Colon (tissue), 2 donors: ENCODE results near the gene GPR146.
"Not testable (repeated sequence)": the region's sequence is repeated elsewhere in the genome, so short reads cannot be mapped to it uniquely, and the experiment has no call there.

Experiments
- FAIRE-seq: peaks from 2 replicates; lab custom pipeline; 2012; peaks lifted over from hg19 to GRCh38; lab: Jason Lieb, UNC
- donor health status: control.
- donor health status: control.

Gene GPR146

DNA sequence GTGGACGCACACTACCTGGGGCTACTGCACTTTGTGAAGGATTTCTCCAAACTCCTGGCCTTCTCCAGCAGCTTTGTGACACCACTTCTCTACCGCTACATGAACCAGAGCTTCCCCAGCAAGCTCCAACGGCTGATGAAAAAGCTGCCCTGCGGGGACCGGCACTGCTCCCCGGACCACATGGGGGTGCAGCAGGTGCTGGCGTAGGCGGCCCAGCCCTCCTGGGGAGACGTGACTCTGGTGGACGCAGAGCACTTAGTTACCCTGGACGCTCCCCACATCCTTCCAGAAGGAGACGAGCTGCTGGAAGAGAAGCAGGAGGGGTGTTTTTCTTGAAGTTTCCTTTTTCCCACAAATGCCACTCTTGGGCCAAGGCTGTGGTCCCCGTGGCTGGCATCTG lies 14.0 kb downstream of the GPR146 start:
- FAIRE-seq = no peak

DNA sequence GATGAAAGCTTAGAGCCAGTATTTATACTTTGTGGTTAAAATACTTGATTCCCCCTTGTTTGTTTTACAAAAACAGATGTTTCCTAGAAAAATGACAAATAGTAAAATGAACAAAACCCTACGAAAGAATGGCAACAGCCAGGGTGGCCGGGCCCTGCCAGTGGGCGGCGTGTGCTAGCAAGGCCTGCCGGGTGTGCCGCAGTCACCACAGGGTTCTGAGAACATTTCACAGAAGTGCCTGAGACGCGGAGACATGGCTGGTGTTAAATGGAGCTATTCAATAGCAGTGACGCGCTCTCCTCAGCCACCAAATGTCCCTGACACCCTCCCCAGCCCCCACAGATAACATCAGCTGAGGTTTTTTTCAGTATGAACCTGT lies 14.5 kb downstream of the GPR146 start:
- no peak for FAIRE-seq

DNA sequence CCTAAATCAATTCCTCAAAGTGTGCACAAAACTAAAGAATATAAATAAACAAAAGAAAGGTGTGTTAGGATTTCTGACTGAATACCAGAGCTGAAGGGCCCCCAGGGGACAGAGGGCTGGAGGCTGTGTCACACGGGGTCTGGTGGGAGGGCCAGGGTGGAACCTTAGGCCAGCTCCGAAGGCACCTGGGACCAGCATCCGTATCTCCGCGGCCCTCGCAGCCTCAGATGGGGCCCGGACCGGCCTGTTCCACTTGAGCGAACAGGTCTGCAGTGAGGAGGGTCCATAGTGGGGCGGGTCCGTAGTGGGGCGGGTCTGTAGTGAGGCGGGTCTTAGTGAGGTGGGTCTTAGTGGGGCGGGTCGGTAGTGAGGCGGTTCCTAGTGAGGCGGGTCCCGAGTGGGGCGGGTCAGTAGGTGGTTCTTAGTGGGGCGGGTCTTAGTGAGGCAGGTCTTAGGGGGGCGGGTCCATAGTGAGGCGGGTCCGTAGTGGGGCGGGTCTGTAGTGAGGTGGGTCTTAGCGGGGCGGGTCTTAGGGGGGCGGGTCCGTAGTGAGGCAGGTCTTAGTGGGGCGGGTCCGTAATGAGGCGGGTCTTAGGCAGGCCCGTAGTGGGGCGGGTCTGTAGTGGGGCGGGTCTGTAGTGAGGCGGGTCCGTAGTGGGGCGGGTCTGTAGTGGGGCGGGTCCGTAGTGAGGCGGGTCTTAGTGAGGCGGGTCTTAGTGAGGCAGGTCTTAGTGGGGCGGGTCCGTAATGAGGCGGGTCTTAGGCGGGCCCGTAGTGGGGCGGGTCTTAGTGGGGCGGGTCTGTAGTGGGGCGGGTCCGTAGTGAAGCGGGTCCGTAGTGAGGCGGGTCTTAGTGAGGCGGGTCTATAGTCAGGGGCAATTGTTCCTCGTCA lies 15.1 kb downstream of the GPR146 start:
- FAIRE-seq = no peak

DNA sequence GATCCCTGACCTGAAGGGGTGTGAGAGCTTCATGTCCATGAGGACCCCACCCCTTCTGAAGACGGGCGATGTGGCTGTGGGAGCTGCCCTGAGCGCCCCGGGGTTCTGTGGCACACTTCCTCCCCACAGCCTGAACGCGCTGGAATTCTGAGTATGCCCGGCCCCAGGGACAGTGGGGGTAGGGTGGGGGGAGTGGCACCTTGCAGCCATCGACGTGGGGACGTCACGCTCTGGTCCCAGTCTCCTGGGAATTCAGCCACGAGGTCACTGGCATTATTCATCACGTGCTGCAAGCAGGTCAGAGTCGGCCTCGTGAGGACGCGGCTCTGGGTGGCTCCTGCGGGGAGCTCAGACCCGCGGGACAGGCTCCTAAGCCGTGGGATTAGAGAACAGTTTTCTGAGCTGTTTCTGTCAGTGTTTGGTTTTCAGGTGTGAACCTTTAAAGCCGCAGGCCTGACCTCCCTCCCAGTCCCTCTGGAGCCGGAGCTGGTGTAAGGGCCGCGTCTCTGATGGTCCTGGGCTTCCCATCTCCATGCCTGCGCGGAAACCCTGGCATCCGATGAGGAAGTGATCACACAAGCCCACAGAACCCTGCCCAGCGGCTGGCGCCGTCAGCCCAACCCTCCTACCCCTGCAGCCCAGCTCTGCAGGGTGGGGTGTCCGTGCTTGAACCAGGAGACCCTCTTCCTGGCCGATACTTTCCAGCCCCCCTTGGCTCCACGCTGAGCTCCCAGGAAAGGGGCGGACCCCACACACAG lies 16.1 kb downstream of the GPR146 start:
- FAIRE-seq = no peak

DNA sequence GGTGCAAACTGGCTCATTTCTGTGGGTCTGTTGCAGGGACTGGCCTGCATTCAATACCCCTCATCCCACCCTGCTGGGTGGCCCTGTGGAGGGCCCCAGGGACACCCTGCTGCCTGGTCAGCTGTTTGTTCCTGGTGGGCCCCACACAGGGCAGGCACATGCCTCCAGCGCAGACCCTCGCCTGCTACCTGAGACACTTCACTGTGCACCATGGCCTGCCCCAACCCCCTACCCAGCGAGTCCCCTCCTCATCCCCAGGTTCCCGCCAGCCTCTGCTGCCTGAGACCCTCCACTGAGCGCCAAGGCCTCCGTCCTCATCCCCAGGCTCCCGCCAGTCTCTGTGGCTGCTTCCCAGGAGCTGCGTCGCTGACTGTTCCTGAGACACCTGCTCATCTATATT lies 16.8 kb downstream of the GPR146 start:
- no peak for FAIRE-seq

DNA sequence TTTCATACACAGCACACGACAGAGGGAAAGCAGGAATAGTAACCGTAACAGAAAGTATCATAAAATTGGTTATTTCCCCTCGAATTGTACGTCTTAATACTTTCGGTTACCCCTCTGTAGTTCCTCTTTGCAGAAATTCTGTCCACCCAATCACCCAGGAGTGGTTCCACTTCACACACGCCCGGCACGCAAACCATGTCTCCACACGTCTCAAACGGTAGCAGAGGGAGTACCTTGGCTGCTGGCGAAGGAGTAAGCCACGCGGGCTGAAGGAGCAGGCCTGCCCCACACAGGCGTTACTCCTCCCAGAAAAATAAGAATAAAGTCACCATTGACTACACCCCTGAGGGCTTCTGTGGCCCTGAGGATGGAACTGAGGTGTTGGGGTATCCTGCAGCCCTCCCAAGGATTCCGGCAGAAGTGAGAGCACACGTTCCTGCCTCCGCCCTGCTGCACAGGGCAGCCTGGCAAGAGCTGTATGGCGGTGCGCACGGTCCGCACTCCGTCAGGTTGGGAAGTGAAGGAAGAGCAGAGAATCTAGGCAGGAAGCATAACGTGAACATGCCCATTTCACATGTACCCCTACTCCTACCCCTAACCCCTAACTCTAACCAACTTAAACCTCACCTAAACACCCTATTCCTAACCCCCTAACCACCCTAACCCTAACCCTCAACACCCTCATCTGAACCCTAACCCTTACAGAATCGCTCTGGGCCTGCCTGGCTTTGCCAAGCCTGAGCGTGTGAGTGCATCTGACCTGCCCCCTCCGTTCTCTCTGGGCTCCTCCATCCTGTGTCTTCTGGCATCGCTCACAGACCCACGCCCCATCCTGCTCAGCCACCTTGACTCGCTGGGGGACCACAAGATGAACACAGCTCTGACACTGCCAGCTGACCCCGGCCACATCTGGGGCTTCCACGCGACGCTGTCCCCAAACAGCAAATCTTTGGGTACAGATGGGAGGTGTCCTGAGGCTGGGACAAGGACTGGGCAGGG lies 18.2 kb downstream of the GPR146 start:
- FAIRE-seq = no peak

DNA sequence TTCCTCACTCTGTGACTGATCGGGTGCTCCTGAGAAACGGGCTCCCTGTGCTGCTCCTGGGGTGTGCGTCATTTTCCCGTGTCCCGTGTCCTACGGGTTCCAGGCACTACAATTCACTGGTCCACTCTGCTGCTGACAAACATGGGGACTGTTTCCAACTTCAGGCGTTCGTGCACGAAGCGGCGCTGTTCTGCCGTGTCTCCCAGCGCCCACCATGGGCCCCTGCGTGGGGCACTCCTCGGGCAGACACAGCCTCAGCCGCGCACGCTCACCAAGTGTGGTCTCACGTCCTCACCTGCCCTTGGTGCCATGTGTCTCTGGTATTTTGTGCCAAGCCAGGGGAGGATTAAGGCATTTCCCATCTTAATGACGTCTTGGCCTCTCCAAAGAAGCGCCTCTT lies 19.0 kb downstream of the GPR146 start:
- no peak for FAIRE-seq

GRCh38 chr7:1064581-1064980 lies 20.2 kb downstream of the GPR146 start:
- FAIRE-seq = no peak

- FAIRE-seq = no peak
Observed at GRCh38 chr7:1065263-1065584, 20.9 kb downstream of the GPR146 start.

DNA sequence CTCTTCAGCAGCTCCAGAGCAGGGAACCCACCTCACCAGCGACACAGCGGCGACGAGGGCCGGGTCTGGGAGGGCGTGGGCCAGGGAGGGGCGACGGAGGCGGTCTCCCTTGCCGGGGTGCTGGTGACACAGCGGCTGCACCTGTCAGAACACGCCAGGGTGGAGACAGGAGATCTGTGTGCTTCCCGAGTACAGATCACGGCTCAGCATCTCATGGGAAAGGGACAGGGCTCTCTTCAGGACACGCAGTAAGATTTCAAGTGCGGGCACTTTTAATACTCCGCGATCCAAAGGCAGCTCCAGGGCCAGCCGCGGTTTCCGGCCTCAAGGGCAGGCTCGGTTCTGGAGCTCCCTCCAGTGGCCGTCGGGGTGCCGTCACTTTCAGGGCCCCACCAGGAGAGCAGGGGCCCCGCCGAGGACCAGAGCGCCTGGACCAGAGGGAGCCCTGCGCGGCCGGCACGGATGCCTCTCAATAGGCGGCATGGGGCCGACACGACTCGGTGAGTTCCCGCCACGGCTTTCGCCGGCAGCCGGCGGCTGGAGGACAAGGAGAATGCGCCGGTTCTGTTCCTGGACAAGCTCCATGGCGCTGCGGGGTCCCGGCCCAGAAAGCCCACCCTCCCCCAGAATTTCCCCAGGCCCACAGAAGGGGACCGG lies 21.4 kb downstream of the GPR146 start:
- FAIRE-seq = no peak

DNA sequence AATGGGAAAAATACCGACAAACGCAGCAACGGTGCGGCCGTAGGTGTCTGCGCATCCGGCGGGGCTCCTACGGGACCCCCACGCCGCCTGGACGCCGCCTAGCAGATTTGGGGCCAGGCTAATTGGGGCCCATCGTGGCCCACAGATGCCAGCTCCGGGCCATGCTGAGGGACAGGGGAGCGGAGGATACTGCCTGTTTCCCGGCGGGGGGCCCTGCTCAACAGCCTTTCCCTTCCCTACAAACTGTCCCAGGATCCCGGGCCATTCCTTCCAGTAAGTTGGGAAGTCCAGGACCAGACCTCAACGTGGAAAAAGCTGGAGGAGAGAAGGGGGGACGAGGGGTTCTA lies 21.9 kb downstream of the GPR146 start:
- FAIRE-seq = no peak

- no peak for FAIRE-seq
Observed at GRCh38 chr7:1068013-1068412, 23.7 kb downstream of the GPR146 start.

DNA sequence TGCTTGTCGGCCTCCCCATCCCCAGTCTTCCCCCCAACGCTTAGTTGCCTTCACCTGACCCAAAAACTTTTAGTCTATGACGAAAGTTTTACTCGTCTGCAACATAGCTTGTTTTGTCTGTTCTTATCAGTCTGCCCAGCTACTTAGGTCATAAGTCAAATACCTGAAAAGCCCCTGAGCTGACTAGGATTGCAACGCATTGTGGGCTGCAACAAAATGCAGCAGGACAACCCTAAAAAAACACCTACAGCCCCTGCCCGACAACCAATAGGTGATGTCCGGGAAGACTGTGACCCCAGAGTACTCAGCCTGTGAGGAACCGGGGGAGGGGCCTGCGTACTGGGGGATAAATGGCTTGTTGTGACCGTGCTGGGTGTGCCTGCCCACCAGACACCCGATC lies 24.3 kb downstream of the GPR146 start:
- no peak for FAIRE-seq

DNA sequence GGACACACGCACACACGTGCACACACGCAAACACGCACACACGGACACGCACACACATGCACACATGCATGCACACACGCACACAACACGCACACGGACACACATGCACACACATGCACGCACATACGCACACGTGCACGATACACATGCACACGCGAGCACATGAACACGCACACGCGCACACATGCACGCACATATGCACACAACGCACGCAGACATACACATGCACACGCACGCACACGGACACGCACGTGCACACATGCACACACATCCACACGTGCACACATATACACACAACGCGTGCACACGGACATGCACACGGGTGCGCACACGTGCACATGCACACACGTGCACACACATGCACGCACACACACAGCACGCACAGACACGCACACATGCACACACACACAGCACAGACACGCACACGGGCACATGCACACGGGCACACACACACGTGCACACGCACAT lies 26.2 kb downstream of the GPR146 start:
- FAIRE-seq = no peak

GRCh38 chr7:1071731-1072254 lies 27.4 kb downstream of the GPR146 start:
- FAIRE-seq = no peak

GRCh38 chr7:1073142-1073977 lies 29.0 kb downstream of the GPR146 start:
- no peak for FAIRE-seq

DNA sequence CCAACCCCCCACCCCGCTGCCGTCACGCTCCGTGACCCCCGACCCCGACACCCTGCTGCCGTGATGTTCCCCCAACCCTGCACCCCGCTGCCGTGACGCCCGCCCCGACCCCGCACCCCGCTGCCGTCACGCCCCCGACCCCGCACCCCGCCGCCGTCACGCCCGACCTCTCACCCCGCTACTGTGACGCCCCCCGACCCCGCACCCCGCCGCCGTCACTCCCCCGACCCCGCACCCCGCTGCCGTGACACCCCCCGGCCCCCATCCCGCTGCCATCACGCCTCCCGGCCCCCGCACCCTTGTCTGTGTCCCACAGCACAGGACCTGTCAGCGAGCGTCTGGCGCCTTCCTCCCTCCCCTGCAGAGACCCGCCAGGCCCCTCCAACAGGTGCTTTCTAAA lies 29.7 kb downstream of the GPR146 start:
- FAIRE-seq = not testable (repeated sequence)

GRCh38 chr7:1074593-1075431 lies 30.5 kb downstream of the GPR146 start:
- no peak for FAIRE-seq

- no peak for FAIRE-seq
Observed at GRCh38 chr7:1076184-1077072, 32.1 kb downstream of the GPR146 start.
